Skeletal muscle satellite cell (primary cell): ENCODE data around the gene NSFL1C.

Experiments
- H3K27me3 ChIP-seq: 2 replicates; pipeline ENCODE4 v1.7.0; 2013; ENCODE audit warnings: low read length; ENCODE audit not compliant: control insufficient read depth, insufficient read depth
- H3K36me3 ChIP-seq: 2 replicates; pipeline ENCODE4 v1.7.0; 2013; ENCODE audit warnings: mild to moderate bottlenecking, control low read depth, low read length; ENCODE audit not compliant: insufficient read depth
- H3K4me1 ChIP-seq: 2 replicates; pipeline ENCODE4 v1.7.0; 2013; ENCODE audit warnings: low read length; ENCODE audit not compliant: control insufficient read depth, insufficient read depth
- H3K4me2 ChIP-seq: 2 replicates; pipeline ENCODE4 v1.7.0; 2013; ENCODE audit warnings: mild to moderate bottlenecking, low read length
- H3K4me3 ChIP-seq: 2 replicates; pipeline ENCODE4 v1.7.0; 2013; ENCODE audit warnings: low read length
- H3K9ac ChIP-seq: 2 replicates; pipeline ENCODE4 v1.7.0; 2013; ENCODE audit warnings: mild to moderate bottlenecking, low read depth, low read length, moderate library complexity
- H3K9me3 ChIP-seq: replicated peaks from 2 replicates; pipeline ENCODE4 v1.7.0; 2013; ENCODE audit warnings: mild to moderate bottlenecking, control low read depth, low read length

Gene NSFL1C

DNA sequence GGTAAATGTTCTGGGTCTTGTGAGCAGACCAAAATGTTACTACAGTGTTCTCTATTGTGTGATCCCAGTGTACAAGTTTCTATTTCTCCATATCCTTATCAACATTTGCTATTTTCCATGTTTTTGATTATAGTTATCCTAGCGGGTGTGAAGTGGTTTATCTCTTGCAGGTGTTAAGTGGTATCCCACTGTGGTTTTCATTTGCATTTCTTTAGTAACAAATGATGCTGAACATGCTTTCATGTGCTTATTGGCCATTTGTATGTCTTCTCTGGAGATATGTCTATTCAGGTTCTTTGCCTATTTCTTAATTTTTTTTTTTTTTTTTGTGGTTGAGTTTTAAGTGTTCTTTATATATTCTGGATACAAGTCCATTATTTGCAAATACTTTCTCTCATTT, 35.5 kb downstream of the NSFL1C start:
- no peak overlapping the region for H3K9ac ChIP-seq
- no peaks in the 10 kb centered on the region for H3K27me3 ChIP-seq
- H3K4me3 ChIP-seq = no peak overlapping the region
- H3K9me3 ChIP-seq = no peaks in the 10 kb centered on the region
- peaks cover 19% of the 10 kb centered on the region for H3K4me1 ChIP-seq
- no peaks in the 10 kb centered on the region for H3K36me3 ChIP-seq
- H3K4me2 ChIP-seq = no peak overlapping the region

DNA sequence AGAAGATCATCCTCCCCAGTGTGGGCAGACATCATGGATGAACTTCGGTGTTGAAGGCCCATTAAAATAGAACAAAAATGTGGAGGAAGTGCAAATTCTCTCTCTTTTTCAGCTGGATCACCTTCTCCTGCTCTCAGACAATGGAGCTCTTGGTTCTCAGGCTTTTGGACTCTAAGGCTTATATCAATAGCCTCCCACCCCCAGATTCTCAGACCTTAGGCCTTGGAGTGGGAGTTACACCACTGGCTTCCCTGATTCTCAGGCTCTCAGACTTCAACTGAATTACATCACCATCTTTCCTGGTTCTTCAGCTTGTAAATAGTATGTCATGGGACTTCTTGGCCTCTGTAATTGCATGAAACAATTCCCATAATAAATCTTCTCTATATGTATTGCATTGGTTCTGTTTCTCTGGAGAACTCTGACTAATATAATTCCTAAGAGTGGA, 36.6 kb downstream of the NSFL1C start:
- Histone ChIP-seq H3K4me1 (peaks cover 9% of the 10 kb centered on the region), H3K36me3 (no peaks in the 10 kb centered on the region)

DNA sequence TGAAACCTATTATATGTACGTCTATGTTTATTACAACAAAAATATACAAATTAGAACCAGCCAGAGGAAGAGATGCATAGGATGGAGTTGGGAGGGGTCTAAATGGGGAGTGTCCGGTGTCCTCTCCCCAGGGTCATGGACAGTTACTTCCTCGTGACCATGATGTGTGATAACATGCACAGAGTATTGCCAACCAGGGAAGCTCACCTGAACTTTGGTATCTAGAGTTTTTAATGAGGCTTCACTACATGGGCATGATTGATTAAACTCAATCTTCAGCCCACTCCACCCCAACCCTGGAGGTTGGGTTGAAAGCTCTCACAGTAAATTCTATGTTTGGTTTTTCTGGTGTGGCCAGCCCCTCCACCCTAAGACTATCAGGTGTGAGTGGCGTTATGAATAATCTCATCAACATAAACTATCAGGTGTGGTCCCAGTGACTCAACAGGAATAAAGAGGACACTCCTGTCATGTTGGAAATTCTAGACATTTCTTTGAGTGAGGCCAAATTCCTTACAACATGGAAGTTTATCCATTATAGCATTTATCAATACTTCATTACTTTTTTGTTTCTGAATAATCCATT, 37.4 kb downstream of the NSFL1C start:
- peaks cover 1% of the 10 kb centered on the region for H3K4me1 ChIP-seq
- H3K9ac ChIP-seq = no peak overlapping the region
- H3K4me3 ChIP-seq = no peak overlapping the region
- H3K27me3 ChIP-seq = no peaks in the 10 kb centered on the region
- no peaks in the 10 kb centered on the region for H3K36me3 ChIP-seq
- H3K9me3 ChIP-seq = no peaks in the 10 kb centered on the region
- no peak overlapping the region for H3K4me2 ChIP-seq

More for the DNA sequence above, 36.6 kb downstream of the NSFL1C start:
- H3K4me2 ChIP-seq = no peak overlapping the region
- no peaks in the 10 kb centered on the region for H3K9me3 ChIP-seq
- no peaks in the 10 kb centered on the region for H3K27me3 ChIP-seq
- no peak overlapping the region for H3K9ac ChIP-seq
- no peak overlapping the region for H3K4me3 ChIP-seq

GRCh38 chr20:1427457-1428054, 39.1 kb downstream of the NSFL1C start:
- H3K36me3 ChIP-seq = no peaks in the 10 kb centered on the region
- no peaks in the 10 kb centered on the region for H3K27me3 ChIP-seq
- no peaks in the 10 kb centered on the region for H3K4me1 ChIP-seq
- H3K9ac ChIP-seq = no peak overlapping the region
- no peaks in the 10 kb centered on the region for H3K9me3 ChIP-seq
- H3K4me2 ChIP-seq = no peak overlapping the region
- H3K4me3 ChIP-seq = no peak overlapping the region

DNA sequence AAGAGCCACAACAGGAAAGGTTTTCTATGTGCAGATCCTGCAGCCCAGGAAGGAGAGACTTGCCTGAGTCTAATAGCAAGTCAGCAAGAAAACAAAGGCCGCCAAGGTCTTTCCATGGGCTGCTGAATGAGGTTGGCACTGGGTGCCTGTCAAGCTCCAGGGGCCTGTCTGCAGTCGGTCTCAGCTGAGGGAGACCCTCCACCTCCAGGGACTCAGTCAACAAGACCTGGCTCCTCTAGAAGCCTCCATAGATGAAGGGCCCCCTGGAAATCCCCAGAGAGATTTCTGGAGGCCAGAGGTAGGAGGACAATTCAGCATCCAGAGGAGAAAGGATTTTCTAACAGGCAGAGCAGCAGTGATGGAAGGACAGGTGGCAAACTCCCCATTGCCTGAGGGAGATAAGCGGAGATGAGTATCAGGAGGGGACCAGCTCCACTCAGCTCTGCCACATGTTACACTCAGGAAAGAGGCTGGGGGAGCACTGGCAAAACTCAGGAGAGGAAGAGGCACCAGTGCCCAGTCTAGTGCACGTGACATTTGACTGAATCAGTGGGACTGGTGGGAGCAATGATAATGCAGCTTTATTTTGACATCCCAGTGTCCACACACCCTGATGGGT, 40.3 kb downstream of the NSFL1C start:
- Histone ChIP-seq H3K9me3 (no peaks in the 10 kb centered on the region), H3K27me3 (no peaks in the 10 kb centered on the region), H3K9ac (no peak overlapping the region), H3K36me3 (no peaks in the 10 kb centered on the region), H3K4me1 (no peaks in the 10 kb centered on the region), H3K4me3 (no peak overlapping the region), H3K4me2 (no peak overlapping the region)

DNA sequence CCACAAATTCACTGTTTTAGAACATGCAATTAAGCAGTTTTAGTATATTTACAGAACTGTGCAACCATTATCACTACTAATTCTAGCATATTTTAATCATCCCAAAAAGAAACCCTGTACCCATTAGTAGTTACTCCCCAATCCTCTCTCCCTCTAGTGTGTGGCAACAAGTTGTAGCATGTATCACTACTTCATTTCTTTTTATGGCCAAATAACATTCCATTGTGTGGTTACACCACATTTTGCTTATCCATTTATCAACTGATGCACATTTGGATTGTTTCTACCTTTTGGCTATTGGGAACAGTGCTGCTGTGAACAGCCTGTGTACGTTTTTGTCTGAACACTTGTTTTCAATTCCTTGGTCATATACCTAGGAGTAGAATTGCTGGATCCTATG, 42.3 kb downstream of the NSFL1C start:
- Histone ChIP-seq H3K4me1 (no peaks in the 10 kb centered on the region), H3K36me3 (no peaks in the 10 kb centered on the region)

GRCh38 chr20:1423625-1424106, 43.0 kb downstream of the NSFL1C start:
- Histone ChIP-seq H3K9ac (no peak overlapping the region), H3K4me1 (peaks cover 4% of the 10 kb centered on the region), H3K4me2 (no peak overlapping the region), H3K9me3 (peaks cover 5% of the 10 kb centered on the region), H3K36me3 (no peaks in the 10 kb centered on the region), H3K27me3 (no peaks in the 10 kb centered on the region), H3K4me3 (no peak overlapping the region)

More for the DNA sequence above, 42.3 kb downstream of the NSFL1C start:
- Histone ChIP-seq H3K27me3 (no peaks in the 10 kb centered on the region), H3K4me3 (no peak overlapping the region), H3K4me2 (no peak overlapping the region), H3K9ac (no peak overlapping the region), H3K9me3 (peaks cover 5% of the 10 kb centered on the region)

DNA sequence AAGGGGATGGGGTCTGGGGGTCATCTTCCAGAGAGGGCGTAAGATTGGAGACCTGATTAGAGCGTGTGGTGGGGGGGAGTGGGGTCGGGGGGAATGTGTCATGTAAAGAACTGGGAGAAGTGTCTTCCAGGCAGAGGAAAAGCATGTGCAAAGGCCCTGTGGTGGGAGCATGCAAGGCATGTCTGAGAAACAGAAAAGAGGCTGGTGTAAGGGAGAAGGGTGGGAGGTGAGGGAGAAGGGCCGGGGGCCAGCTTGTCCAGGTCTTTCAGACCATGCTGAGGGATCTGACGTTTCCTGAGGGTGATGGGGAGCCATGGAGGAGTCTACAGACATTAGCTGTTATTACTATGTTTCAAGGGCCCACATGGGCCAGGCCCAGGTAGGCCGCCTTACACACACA, 43.4 kb downstream of the NSFL1C start:
- H3K36me3 ChIP-seq = no peaks in the 10 kb centered on the region
- peaks cover 8% of the 10 kb centered on the region for H3K4me1 ChIP-seq
- H3K9me3 ChIP-seq = peaks cover 5% of the 10 kb centered on the region
- H3K4me3 ChIP-seq = no peak overlapping the region
- no peak overlapping the region for H3K4me2 ChIP-seq
- H3K27me3 ChIP-seq = no peaks in the 10 kb centered on the region
- H3K9ac ChIP-seq = no peak overlapping the region

- H3K36me3 ChIP-seq = no peaks in the 10 kb centered on the region
- peaks cover 5% of the 10 kb centered on the region for H3K9me3 ChIP-seq
Measured at GRCh38 chr20:1422753-1423152, 43.9 kb downstream of the NSFL1C start.

GRCh38 chr20:1420066-1420465, 46.6 kb downstream of the NSFL1C start:
- H3K27me3 ChIP-seq = no peaks in the 10 kb centered on the region
- no peaks in the 10 kb centered on the region for H3K36me3 ChIP-seq

More at GRCh38 chr20:1422753-1423152, 43.9 kb downstream of the NSFL1C start:
- H3K4me3 ChIP-seq = no peak overlapping the region
- peaks cover 13% of the 10 kb centered on the region for H3K4me1 ChIP-seq
- no peaks in the 10 kb centered on the region for H3K27me3 ChIP-seq
- H3K4me2 ChIP-seq = no peak overlapping the region
- H3K9ac ChIP-seq = no peak overlapping the region

DNA sequence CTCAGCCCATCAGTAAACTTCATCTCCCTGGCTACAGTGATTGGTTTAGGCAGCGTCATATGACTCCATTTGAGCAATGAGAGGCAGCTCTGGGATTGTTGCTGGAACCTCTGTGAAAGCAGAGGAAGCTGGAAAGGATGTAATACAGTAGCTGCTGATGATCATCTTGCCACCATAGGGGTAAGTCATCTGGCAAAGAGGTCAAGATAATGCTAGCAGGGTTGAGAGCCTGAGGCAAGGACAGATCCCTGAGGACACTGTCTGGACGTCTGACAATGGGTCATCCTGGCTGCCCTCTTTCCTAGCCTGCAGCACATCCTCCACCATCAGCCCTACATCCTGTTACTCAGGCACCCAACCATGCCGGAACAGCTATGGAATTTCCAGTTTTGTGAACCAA, 48.3 kb downstream of the NSFL1C start:
- peak overlapping the region; percentile 12 for H3K4me3 ChIP-seq
- peaks cover 38% of the 10 kb centered on the region for H3K4me1 ChIP-seq

More at GRCh38 chr20:1420066-1420465, 46.6 kb downstream of the NSFL1C start:
- H3K4me1 ChIP-seq = peaks cover 38% of the 10 kb centered on the region
- no peak overlapping the region for H3K4me2 ChIP-seq
- peaks cover 5% of the 10 kb centered on the region for H3K9me3 ChIP-seq
- H3K4me3 ChIP-seq = no peak overlapping the region
- no peak overlapping the region for H3K9ac ChIP-seq

More for the DNA sequence above, 48.3 kb downstream of the NSFL1C start:
- H3K27me3 ChIP-seq = no peaks in the 10 kb centered on the region
- peaks cover 5% of the 10 kb centered on the region for H3K9me3 ChIP-seq
- no peaks in the 10 kb centered on the region for H3K36me3 ChIP-seq
- H3K4me2 ChIP-seq = peak overlapping the region; percentile 44
- no peak overlapping the region for H3K9ac ChIP-seq
